ENCODE results near the gene MYO9A.

- TF ChIP-seq CTCF (IDR thresholded peaks at IDR 0.05) (no peak), ZFX (IDR thresholded peaks at IDR 0.05; ENCODE audit: borderline replicate concordance) (no peak)
Observed at GRCh38 chr15:71779073-71779797, 338.7 kb downstream of the MYO9A start.

Data from 22Rv1 (cell line).